Aortic smooth muscle cell (primary cell): ENCODE data around the gene UBA5. TPM values are rescaled to one million over a fixed set of nuclear protein-coding genes. Genes with fewer than 3 reads are reported as not detected.

ENCODE experiments used
- total RNA-seq: library from RNA; depleted of rRNA; stranded (reverse); fragments of >200 nt; gene quantifications from 2 replicates; pipeline ENCODE4 v1.2.3, GENCODE V29; 2014

UBA5 gene
- total RNA-seq, result 74.9 and 78.9 TPM in 2 replicates

DNA sequence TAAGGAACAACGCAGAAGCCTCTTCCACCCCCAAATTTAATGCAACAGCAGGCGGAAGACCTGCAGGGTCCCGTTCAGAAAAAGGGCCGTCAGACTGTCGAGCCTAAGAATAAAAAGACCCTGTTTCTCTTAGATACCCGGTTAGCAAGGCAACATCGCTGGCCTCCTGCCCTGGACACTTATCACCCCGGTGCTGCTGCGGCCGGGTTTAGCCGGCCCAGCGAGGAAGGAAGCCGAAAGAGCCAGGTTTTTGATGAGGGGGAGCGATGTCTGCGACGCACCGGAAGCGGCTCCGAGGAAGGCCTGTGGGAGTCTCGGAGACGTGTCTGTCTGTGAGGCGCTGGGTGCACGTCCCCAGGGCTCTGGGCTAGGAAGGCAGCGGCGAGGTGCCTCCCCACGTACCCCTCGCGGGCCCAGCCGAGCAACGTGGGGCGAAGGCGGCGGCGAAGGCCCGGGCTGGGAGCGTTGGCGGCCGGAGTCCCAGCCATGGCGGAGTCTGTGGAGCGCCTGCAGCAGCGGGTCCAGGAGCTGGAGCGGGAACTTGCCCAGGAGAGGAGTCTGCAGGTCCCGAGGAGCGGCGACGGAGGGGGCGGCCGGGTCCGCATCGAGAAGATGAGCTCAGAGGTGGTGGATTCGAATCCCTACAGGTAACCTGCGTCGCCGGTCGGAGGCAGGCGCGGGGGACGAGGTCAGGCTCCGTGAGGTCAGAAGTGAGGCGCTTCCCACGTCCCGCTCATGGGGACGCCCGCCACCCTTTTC is at the start of gene UBA5:
UBA5 (plus strand) TSS at position 278 of the 759 bp plus-strand sequence; CDS start at position 487, 209 bp downstream.

DNA sequence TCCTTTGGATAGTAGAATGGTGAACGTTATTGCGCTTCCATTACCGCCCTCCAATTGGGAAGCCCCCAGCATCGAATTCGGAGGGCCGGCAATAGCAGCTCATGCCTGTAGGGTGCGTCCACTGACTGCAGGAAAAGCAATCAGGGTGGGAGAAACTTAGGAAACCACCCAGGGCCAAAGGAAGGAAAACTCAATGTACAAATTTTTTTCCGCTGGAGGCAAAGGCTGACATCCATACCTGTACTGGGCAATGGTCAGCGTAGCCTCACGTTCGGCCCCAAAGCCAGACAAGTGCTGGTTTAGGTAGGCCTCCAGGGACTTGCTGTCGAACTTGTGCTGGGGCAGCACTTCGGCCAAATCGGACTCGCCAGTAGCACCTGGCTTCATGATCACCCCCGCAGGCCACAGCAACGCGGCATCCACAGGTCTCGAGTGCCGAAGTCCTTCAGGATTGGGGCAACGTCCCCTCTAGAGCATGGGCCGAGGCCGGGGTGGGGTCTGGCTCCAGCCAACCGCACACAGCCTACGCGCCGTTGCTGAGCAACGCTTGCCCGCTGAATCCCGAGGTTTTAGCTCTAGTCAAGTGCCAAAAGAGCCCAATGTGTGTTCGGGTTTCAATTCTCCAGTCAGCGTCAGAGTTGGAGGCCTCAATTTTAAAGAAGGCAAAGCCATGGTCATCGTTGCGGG is 621 bp upstream of the UBA5 start, which contains the start of gene ACAD11:
ACAD11 (minus strand) TSS at position 445 of the 687 bp plus-strand sequence; CDS start at position 387, 58 bp downstream.

DNA sequence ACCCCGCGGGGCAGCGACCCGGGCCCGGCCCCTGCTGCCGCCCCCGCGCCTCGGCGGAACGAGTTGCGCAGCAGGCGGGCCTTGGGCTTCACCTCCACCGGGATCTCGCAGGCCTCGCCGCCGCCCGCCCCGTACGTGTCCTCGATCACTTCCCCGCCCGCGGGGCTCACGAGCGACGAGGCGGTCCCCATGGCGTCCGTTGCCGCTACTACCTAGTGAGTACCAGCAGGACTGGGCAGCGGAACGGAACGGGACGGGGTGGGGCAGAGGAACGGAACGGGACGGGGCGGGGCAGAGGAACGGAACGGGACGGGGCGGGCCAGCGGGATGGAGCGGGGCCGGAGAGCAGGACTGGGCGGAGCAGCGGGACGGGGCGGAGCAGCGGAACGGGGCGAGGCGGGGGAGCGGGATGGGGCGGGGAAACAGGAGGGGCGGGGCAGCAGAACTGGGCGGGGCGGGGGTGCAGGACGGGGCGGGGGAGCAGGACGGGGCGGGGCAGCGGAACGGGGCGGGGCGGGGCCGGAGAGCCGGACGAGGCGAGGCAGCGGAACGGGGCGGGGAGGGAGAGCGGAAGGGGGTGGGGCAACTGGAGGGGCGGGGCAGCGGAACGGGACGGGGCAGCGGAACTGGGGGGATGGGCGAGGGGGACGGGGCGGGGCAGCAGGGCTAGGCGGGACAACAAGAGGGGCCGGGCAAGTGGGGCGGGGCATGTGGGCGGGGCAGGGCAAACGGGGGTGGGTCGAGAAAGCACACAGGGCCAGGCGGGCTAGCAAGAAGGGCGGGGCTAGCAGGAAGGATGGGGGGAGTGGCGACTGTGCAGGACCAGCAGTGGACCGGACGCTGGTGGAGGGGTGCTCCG is 62.3 kb downstream of the UBA5 start, which contains the start of gene NPHP3:
NPHP3 (minus strand) TSS at position 245 of the 859 bp plus-strand sequence; CDS start at position 191, 54 bp downstream.

Other genes starting within 250 kb of the UBA5 start
- 78.5 and 99.1 TPM in 2 replicates for gene DNAJC13, start 242.8 kb upstream of the UBA5 start, total RNA-seq
- 157 and 395 TPM in 2 replicates for gene ACKR4, start 63.1 kb upstream of the UBA5 start, total RNA-seq
- gene ACAD11, start 520 bp upstream of the UBA5 start, total RNA-seq, result 69.9 and 100 TPM in 2 replicates
- gene NPHP3, start 62.1 kb downstream of the UBA5 start, total RNA-seq, result 20.7 and 28.5 TPM in 2 replicates